DOHH2 (cell line): ENCODE results near the gene EHD4.

Source experiments
- H3F3A ChIP-seq: fragments of 200-600 bp; sonication (generic), shearing (Covaris generic); 2 replicates; pipeline ENCODE4 v1.6.0; 2016; ENCODE audit warnings: antibody characterized with exemption, mild to moderate bottlenecking; ENCODE audit not compliant: control insufficient read depth, insufficient read depth
- H3K27ac ChIP-seq: fragments of 200-600 bp; sonication (generic); 2 replicates; pipeline ENCODE4 v1.5.1; 2014; ENCODE audit warnings: low read depth, mild to moderate bottlenecking, low read length, moderate library complexity
- H3K27me3 ChIP-seq: fragments of 200-600 bp; sonication (generic); 2 replicates; pipeline ENCODE4 v1.6.1; 2014; ENCODE audit warnings: mild to moderate bottlenecking, low read length, mixed read lengths; ENCODE audit not compliant: control insufficient read depth
- H3K36me3 ChIP-seq: fragments of 200-600 bp; sonication (generic); 2 replicates; pipeline ENCODE4 v1.6.1; 2014; ENCODE audit warnings: mild to moderate bottlenecking, low read length, moderate library complexity, mixed read lengths; ENCODE audit not compliant: control insufficient read depth
- H3K4me1 ChIP-seq: fragments of 200-600 bp; sonication (generic); 2 replicates; pipeline ENCODE4 v1.6.1; 2014; ENCODE audit warnings: mild to moderate bottlenecking, low read length, mixed read lengths; ENCODE audit not compliant: control insufficient read depth
- H3K4me2 ChIP-seq: fragments of 200-600 bp; sonication (generic); 2 replicates; pipeline ENCODE4 v1.6.0; 2014; ENCODE audit warnings: mild to moderate bottlenecking, low read length, moderate library complexity
- H3K4me3 ChIP-seq: fragments of 200-600 bp; sonication (generic); 2 replicates; pipeline ENCODE4 v1.5.1; 2014; ENCODE audit warnings: mild to moderate bottlenecking, low read length, mixed read lengths
- H3K79me2 ChIP-seq: fragments of 200-600 bp; sonication (generic); 2 replicates; pipeline ENCODE4 v1.6.1; 2014; ENCODE audit warnings: mild to moderate bottlenecking, low read length, mixed read lengths; ENCODE audit not compliant: control insufficient read depth
- H3K9me2 ChIP-seq: fragments of 200-600 bp; sonication (generic); replicated peaks from 2 replicates; pipeline ENCODE4 v1.6.1; 2014; ENCODE audit warnings: mild to moderate bottlenecking, low read length, mixed read lengths; ENCODE audit not compliant: control insufficient read depth
- H3K9me3 ChIP-seq: fragments of 200-600 bp; sonication (generic); 2 replicates; pipeline ENCODE4 v1.6.1; 2014; ENCODE audit warnings: antibody characterized with exemption, low read length, mixed read lengths; ENCODE audit not compliant: control insufficient read depth, insufficient read depth
- H4K20me1 ChIP-seq: fragments of 200-600 bp; sonication (generic); 2 replicates; pipeline ENCODE4 v1.6.0; 2014; ENCODE audit warnings: low read depth, mild to moderate bottlenecking, antibody characterized with exemption, low read length, moderate library complexity; ENCODE audit not compliant: control insufficient read depth, insufficient read depth
- CTCF ChIP-seq: fragments of 200-600 bp; sonication (generic); IDR thresholded peaks from one replicate; pipeline ENCODE4 v1.5.1; 2014; ENCODE audit warnings: antibody characterized with exemption, mild to moderate bottlenecking, low read depth, low read length; ENCODE audit not compliant: poor library complexity, severe bottlenecking
- EZH2phosphoT487 ChIP-seq: fragments of 200-600 bp; sonication (generic); IDR thresholded peaks from 2 replicates; pipeline ENCODE4 v1.6.1; 2017; ENCODE audit warnings: borderline replicate concordance, mild to moderate bottlenecking, antibody characterized with exemption, low read length, moderate library complexity, mixed read lengths

EHD4 gene

GRCh38 chr15:41995476-41995855 lies 23.1 kb upstream of the EHD4 start:
- Histone ChIP-seq H3K9me3 (no peaks in the 10 kb centered on the region), H3K4me1 (no peaks in the 10 kb centered on the region; the same call in 1 of the 2 replicates), H3K27ac (no peak overlapping the region), H3K4me2 (no peak overlapping the region), H4K20me1 (no peaks in the 10 kb centered on the region), H3K79me2 (no peaks in the 10 kb centered on the region), H3K4me3 (no peak overlapping the region), H3K27me3 (no peaks in the 10 kb centered on the region), H3K36me3 (no peaks in the 10 kb centered on the region), H3K9me2 (no peaks in the 10 kb centered on the region), H3F3A (no peaks in the 10 kb centered on the region)
- TF ChIP-seq CTCF, result no peak
- TF ChIP-seq EZH2phosphoT487, result no peak

GRCh38 chr15:41994772-41995475 lies 22.6 kb upstream of the EHD4 start:
- no peaks in the 10 kb centered on the region for H3F3A ChIP-seq
- TF ChIP-seq CTCF, result no peak
- TF ChIP-seq EZH2phosphoT487, result no peak
- no peaks in the 10 kb centered on the region for H3K9me2 ChIP-seq
- H3K36me3 ChIP-seq, result no peaks in the 10 kb centered on the region
- H3K4me2 ChIP-seq, result no peak overlapping the region
- no peaks in the 10 kb centered on the region for H3K79me2 ChIP-seq
- H3K4me3 ChIP-seq, result no peak overlapping the region
- H3K4me1 ChIP-seq, result no peaks in the 10 kb centered on the region; the same call in 1 of the 2 replicates
- no peaks in the 10 kb centered on the region for H3K9me3 ChIP-seq
- no peaks in the 10 kb centered on the region for H4K20me1 ChIP-seq
- H3K27ac ChIP-seq, result no peak overlapping the region
- H3K27me3 ChIP-seq, result no peaks in the 10 kb centered on the region

GRCh38 chr15:41994171-41994650 lies 21.9 kb upstream of the EHD4 start:
- no peaks in the 10 kb centered on the region for H3F3A ChIP-seq
- H3K79me2 ChIP-seq, result no peaks in the 10 kb centered on the region
- no peak overlapping the region for H3K4me3 ChIP-seq
- H3K9me2 ChIP-seq, result no peaks in the 10 kb centered on the region
- H3K36me3 ChIP-seq, result no peaks in the 10 kb centered on the region
- no peaks in the 10 kb centered on the region for H4K20me1 ChIP-seq
- TF ChIP-seq EZH2phosphoT487, result no peak
- no peak for TF ChIP-seq CTCF
- H3K27ac ChIP-seq, result no peak overlapping the region
- H3K9me3 ChIP-seq, result no peaks in the 10 kb centered on the region
- H3K27me3 ChIP-seq, result no peaks in the 10 kb centered on the region
- no peaks in the 10 kb centered on the region; the same call in 1 of the 2 replicates for H3K4me1 ChIP-seq
- H3K4me2 ChIP-seq, result no peak overlapping the region
